Hematopoietic multipotent progenitor cell treated with erythropoietin and hydrocortisone succinate and interleukin-3 and kit ligand, for 4 days (in vitro differentiated cells): Measurements from ENCODE around the gene EMP1.
A peak's percentile ranks its signal among the peaks of the same experiment; 100 is the strongest.

Source experiments
- DNase-seq: peaks from one replicate; pipeline ENCODE4 v3.0.0-alpha.2; 2015

The EMP1 gene

DNA sequence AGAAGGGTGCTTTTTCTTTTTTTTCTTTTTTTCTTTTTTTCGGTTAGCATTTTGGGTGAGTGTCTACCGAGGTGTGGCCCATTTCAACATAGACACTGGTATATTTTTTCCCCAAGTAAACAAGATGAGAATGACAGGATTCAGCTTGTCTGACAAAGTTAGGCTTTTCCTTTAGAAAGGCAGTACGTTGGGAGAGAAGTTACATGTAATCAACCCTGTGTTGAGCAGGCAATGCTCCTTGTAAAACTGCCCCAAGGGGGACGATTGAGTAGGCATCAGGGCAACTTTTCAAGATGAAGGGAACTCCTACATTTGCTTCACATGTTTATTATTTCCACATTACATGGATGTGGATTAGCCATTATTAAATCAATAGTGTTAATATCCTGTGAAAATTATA is 1.7 kb downstream of the EMP1 start:
- DNase-seq = no peak

DNA sequence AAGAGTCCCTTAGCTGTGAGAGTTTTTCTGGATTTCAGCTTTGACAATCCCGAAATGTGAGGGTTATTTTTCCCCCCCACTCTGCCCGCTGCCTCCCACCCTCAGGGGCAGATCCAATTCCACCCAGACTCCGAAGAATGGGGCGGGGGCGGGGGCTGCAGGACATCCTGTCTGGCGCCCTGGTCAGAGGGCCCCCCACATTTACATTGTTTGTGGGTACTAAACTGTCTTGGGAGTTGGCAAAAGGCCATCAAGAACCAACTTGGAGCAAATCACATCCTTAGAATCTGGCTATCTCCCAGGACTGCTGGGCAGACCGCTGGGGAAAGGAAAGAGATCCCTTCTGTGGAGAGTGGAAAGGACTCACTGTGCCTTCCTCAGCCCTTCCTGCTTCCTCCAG is 2.4 kb downstream of the EMP1 start:
- no peak for DNase-seq

DNA sequence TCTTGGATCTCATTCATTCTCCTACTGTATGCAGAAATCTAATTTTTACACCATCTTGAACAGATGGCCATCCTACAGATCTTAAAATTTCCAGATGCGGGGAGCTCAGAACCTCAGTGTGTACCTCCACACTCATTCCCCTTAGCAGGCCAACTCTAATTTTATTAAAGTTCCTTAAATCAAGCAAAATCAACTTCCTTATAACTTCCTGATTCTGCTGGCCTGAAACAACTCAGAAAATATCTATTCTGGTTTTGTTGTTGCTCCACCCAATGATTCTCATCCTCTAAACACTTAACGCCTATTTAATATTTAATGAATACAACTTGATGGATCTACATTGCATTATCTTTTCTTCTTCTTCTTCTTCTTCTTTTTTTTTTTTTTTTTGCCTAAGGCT is 3.1 kb downstream of the EMP1 start:
- DNase-seq = no peak

DNA sequence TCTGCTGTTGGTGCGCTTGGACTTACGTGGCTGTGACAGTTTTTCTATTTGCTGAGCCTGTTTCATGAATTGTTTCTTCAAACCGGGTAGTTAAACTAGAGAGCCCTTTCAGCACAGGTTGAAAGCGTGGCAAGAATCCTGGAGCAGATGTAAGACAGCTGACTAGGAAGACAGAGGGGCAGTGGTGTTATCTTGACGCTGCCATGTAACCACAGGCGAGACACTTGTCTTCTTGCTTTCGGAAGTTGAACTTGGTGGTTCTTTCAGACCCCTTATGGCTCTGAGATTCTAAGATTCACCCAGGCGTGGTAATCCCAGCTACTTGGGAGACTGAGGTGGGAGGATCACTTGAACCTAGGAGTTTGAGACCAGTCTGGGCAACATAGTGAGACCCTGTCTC is 4.3 kb downstream of the EMP1 start:
- peak; percentile 91 for DNase-seq

DNA sequence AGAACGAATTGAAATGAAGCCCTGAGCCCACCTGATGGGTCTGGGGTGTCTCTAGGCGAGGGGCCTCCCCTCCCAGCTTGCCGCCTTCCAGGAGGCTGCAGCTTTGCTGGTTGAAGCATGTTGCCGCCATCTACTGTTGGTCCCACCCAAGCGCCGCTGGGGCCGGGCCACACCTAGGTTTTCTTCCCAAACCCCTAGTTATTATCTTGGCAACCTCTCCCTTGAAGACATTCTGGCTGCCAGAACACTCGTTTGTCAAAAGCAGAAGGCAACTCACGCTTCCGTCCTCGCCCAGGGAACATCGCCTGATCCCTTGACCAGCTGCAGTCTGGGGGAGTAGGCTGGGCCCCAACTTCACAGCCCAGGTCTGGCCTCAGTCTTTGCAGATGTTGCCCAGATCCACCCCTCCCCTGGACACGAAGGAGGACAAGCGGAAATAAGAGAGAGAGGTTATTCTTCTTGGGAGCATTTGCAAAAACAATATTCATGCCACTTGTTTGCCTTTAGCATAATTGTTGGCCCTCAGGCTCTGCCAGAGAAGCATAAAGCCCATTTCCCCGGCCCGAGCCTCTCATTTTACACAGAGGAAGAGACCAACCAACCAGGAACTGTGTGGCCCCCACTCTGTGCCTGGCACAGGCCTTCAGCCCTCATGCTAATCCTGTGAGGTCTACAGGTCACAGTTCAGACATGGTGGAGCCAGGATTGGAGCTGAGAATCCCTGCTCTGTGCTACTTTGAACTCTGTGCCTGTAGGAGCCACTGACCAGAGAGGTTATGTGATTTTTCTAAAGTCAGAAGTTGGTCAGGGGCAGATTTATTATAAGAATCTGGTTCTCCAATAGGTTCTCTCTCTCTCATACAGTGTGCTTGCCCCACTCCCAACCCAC is 6.8 kb downstream of the EMP1 start:
- peak; percentile 50 for DNase-seq

DNA sequence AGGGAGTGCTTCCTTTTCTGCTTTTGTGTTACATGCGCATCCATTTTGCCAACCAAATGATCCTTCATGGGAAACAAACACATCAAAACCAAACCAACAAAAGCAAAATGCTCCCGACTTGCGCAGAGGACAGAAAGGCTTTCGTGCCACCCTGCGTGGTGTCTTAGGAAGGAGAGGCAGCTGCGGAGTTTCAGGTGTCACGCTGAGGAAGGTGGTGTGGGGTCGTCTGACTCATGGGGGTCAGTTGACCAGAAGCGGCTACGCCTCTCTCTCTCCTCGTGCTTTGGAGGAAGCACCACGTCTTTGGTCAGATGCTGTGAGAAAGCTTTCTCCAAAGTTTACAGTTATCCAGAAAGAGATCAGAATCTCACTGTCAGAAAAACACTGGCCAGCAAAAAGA is 7.9 kb downstream of the EMP1 start:
- no peak for DNase-seq

DNA sequence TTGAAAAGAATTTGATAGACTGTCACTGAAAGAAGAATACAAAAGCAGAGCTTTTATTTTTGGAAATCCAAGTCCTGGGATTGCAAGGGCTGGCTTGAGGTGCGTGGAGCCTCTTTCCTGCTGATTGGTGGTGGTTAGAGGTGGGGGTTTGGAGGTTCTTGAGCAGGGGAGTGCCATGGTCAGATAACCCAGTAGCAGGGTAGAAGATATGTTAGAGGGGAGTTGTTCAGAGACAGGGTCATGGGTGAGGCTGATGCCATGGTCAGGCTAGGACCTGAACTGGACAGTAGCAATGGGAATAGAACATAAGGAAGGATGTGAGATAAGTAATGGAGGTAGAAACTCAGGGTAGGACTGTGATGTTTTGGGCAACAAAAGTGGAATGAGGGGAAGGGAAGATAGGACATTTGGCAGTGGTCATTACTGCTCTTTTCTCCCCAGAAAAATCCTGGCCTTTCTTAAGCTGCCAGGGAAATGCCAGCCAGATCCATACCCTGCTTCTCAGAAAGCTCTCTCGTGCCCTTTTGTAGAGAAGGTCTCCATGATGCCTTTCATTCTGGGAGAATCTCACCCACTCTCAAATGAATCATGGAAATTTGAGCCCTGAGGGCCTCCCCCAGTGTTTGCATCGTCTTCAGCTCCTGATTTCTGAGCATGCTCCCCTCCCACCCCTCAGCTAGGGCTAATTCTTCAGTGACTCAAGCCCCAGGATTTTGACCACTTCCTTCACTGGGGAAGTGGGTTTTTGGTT is 9.5 kb downstream of the EMP1 start:
- DNase-seq = peak; percentile 40

DNA sequence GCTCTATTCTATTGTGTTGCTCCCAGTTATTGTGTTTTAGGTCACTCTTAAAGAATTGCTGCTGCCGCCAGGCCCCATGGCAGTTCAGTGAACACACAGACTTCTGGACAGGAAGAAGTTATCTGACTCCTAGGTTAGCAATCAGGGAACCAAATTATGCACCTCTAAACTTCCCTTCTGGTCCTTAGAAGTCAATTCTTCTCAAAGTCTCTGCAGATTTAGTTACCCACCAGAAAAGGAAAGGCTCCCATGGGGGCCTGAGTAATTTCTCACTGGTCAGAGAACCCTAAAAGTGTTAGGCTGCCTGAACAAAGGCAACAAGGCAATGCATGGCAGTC is 10.0 kb downstream of the EMP1 start:
- DNase-seq = no peak

DNA sequence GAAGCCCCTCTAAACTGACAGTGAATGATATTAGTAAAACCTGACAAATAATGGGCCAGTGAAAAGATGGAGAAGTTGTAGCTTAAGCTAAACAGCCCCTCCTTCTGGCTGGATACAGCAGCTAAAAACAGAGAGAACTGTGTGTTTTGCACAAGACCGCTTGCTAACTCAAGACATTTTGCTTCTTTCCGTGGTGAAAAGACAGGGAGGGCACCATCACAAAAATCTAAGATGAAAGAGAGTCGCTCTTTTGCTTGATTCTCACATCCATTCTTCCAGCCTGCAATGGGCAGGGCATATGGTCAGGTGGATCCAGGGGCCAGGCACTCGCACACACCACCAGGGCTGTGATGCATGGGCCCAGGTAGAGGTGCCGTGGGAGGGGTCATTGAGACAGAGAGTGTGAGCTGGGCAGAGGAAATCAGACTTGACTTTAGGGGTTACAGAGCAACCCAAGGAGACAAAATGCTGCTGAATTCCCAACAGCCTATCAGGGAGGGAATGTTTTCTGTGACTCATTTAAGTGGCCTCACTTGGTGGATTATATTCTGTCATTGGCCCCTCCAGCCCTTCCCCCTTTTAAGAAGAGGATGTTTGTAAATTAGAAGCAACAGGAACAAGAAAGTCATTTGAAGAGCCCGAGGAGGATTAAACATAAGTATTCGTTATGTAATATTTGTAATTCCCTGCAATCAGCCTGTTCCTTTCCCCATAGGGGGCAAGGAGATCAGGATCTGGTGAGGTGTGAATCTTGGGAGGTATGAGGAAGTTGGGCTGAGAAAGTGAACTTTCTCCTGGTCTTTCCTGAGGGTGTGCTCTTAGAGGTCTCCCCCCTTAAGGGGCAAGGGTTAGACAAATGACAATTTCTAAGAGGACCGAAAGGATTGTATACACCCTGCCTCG is 12.3 kb downstream of the EMP1 start:
- peak; percentile 75 for DNase-seq

DNA sequence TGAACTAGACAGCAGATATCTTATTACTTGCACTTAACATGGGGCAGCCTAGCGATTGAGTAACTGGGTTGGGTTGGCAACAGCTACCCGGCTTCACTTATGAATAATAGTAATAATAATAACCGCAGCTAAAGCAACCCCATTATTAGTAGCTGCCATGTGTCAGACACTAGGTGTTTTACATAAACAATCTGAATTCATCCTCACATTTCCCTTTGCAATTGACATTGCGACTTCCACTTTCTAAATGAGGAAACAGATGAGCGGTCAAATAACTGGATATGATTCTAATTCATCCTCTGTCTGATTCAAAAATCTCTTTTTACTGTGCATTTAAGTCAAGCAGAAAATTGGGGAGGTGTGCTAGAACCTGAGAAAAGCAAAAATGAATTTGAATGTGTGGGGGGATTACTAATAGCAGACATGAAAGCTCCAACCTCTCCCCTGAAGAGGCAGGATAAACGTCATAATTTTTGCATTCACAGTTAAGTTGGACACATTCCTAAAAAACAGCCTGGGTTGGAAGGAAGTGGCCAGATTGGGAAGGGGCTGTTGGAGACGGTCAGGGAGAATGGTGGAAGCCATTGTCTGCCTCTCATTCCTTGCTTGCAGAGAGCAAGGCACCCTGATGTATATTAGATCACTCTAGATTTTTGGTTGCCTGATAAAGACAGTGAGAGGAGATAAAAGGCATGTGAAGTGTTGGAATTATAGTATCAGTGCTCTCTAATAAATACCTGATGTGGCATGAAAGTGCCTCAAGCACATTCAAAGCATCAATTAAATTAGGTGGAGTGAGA is 13.1 kb downstream of the EMP1 start:
- DNase-seq = no peak

DNA sequence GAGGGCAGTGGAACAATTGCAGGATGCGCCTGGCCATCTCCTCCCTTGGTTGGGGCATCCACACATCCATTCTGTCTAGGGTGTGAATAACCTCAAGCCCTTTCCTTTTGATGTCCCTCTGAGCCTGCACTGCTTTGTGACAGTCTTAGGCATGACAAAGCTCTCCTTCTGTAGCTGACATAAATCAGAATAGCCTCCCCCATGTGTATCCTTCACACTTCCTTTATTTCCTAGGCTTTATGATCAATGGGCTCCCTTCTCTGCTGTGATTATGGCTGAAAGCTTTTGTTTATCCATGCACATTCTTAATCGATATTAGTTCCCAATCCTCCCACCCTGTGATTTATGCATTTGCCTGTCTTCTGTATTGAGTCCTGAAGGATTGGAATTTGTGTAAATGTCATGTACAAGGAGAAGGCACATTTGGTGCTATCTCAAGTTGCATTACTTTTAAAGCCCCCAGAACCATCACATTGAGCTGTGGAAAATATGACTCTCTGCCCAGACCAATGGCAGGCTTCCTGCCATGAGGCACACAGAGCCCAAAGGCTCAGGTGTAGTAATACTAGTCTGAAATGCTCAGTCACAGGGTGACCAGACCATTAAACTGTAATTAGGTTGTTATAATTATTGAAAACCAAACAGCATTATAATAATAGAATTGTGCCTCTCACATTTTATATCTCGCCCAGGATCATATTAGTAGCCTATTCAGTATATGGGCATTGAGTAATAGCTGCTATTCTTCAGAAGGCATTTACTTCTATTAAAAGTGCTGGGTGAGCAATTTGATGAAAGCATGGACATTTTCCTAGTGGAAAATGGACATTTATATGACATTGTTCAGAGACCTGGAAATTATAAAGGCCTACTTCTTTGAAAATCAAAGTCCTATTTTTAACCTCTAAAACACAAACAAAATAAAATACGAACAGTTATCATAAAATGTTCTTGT is 14.0 kb downstream of the EMP1 start:
- DNase-seq = no peak

DNA sequence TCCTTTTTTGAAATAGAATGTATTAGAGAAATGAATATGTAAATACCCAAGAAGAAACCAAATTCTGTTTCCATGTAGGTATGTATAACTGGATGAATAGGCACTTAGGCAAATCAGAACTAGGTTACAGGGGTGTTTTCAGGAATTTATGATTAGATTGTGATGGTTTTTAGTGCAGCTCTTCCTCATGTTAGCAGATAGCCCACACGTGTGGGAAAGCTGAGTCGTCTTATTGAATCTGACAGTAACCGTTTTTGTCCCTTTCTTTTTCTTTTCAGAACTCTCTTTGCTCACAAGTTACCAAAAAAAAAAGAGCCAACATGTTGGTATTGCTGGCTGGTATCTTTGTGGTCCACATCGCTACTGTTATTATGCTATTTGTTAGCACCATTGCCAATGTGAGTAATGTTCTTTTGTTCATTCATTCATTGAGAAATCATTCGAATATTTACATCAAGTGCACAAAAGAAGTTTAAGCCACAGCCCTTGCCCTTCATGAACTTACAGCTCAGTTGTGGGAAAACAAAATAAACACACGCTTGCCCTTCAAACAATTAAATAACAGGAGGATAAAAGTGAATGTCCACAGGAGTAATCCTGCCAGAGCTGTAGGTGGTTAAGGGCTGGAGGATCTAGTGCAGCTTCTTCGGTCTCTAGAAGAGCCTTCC is 14.8 kb downstream of the EMP1 start:
- no peak for DNase-seq

DNA sequence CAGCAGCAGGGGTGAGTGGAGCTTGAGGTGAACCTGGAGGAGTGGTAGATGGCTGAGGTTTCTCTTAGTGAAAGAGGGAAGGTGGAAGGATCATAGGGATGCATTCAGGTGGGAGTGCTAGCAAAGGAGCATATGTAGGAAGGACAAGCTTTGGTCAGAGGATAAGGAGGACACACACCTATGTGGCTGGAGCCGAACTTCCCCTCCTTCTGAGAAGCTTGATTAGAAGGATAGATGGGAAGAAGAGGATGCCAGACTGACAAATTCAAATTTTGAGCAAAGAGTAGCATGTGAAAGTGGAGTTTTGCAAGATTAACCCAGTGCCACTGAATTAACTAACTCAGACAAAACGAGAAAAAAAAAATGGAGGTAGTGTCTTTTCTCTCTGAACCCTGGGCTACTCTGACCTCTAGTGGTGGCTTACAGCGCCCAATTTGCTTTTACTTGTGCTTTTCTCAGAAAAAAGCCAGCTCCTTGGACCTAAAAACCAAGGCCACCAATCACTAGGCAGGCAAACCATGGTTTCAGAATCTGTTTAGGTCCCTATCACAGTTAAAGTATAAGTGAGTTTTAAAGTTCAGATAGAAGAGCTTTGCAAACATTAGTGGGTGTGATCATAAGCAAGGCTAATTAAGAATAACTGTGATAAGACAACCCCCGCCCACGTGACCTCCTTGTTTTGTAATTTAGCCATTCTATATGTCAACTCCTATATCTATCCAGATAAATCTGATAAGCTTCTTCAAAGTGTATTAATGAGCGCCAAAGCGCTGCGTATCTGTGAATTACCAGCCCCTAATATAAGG is 15.5 kb downstream of the EMP1 start:
- peak; percentile 92 for DNase-seq

DNA sequence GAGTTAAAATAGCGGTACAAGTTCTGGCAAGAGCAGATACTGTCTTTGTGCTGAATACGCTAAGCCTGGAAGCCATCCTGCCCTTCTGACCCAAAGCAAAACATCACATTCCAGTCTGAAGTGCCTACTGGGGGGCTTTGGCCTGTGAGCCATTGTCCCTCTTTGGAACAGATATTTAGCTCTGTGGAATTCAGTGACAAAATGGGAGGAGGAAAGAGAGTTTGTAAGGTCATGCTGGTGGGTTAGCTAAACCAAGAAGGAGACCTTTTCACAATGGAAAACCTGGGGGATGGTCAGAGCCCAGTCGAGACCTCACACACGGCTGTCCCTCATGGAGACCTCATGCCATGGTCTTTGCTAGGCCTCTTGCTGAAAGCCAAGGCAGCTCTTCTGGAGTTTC is 18.5 kb downstream of the EMP1 start:
- no peak for DNase-seq

DNA sequence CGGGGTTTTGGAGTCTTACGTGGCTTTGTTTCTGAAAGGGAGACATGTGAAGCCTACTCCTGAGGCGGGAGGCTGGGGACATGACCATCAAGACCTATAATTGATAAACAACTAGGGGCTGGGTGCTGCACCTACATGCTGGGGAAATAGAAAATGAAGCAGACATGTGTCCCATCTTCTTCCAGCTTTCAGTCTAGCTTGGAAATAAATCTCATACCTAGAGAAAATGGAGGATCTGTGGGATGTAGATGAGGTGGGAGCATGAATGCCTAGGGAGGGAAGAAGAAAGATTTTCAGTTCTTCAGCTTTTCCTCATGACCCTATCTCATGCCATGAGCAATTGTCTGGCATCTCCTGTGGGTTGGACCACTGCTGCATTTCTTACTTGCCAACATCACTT is 22.1 kb downstream of the EMP1 start:
- DNase-seq = no peak

DNA sequence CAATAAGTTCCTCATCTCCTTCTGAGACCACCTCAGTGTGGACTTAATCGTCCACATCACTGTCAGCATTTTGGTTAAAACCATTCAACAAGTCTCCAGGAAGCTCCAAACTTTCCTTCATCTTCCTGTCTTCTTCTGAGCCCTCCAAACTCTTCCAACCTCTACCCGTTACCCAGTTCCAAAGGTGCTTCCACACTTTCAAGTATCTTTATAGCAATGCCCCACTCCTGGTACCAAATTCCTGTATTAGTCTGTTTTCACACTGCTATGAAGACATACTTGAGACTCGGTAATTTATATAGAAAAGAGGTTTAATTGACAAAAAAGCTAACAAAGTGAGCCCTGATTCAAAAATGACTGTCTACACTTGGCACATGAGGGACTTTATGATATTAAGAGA is 22.8 kb downstream of the EMP1 start:
- DNase-seq = no peak

DNA sequence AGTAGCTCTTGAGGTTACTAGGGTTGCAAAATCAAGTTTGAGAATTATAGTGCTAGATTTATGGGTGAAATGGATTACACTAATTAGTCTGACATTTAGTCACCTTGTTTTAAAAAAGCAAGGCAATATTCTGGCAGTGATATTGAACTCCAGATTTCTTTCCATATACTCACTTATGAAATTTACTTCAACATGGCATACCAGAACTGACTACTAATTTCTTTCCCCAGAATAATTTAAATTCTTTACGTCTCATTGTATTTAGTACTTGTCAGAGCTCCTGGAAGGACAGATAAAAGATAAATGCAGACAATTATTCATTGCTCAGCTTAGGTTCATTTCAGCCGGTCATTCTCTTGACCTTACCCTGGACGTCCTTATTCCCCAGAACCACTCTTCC is 24.3 kb downstream of the EMP1 start:
- no peak for DNase-seq

DNA sequence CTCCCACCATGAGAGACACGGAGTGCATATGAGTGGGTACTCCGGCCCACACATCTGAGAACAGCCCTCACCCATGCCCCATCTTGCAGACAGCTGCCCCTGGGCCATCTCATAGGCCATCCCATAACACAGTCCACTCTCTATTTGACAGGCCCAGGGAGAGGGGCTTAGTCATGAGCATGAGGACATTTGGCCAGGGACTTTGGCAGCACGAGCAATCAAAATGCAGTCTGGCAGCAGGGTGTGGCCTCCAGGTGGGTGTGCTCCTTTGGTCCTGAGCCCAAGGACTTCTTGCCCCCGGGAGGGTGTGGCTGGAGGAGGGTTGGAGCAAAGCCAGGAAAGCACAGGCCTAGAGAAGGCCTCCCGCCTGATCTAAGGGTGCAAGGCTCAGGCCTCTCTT is 25.6 kb downstream of the EMP1 start:
- peak; percentile 21 for DNase-seq

DNA sequence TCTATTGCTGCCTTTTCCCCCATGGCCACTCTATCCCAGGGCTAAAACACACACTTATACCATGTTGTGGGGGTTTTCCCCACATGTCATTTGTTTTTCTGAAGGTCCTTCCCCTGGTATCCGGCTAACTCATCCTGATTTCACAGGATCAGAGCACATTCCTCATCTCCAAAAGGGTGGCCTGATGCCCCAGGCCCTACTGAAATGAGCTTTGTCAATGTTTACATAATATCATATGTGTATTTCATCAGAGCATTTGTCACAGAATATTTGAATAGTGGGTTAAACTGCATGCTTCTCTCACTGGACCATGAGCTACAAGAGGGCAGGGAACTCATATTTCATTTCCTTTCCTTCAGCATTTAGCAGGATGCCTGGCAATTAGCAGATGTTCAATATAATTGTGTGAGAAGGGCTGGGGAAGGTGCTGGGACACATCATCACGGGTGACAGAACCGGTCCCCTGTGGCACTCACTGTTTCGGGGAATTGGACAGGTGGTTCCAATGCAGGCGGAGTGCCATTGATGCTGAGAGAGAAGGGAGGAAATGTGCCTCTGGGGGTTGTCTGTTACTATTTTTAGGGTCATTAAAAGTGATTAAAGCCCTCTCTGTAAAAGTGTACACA is 26.8 kb downstream of the EMP1 start:
- DNase-seq = no peak
